GM21515 (cell line): ENCODE data around the gene PIGX.
"Not testable (repeated sequence)": the region's sequence is repeated elsewhere in the genome, so short reads cannot be mapped to it uniquely, and the experiment has no call there.

ENCODE experiments used
- ATAC-seq: cut with Tn5 transposase; IDR thresholded peaks from one replicate; pipeline ENCODE4 v1.9.1; 2021; ENCODE audit not compliant: unreplicated experiment

The PIGX gene

DNA sequence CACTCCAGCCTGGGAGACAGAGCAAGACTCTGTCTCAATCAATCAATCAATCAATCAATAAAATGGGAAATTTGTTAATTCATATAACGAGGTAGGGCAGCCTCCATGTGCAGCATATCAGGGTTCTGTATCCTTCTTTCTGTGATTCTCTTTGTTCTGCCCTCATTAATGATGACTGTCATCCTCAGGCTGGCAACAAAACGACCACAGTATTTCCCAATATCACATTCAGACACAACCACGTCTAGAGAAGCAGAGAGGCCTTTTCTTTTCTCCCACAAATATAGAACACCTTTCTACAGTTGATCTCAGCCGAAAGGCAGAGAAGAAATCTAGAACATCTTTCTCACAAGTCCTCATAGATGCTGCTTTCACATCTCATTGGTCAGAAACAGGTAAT lies 11.4 kb upstream of the PIGX start:
- no peak for ATAC-seq

DNA sequence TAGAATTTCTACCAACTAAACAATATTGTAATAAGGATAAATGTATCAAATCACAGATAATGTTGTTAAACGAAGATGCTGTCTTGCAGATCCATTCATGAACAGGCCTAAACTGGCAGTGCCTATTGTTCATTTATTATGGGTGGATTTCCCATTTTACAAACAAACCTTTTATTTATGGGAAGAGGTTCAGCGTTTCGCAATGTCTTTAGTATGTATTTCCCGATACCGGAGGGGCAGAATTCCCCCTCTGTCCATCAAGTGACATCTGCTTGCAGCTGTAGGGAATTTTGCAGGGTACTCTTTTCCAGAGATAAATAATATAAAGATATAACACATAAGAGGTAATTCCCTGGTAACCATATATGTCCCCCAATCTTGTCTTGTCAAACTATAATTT lies 5.8 kb upstream of the PIGX start:
- no peak for ATAC-seq

DNA sequence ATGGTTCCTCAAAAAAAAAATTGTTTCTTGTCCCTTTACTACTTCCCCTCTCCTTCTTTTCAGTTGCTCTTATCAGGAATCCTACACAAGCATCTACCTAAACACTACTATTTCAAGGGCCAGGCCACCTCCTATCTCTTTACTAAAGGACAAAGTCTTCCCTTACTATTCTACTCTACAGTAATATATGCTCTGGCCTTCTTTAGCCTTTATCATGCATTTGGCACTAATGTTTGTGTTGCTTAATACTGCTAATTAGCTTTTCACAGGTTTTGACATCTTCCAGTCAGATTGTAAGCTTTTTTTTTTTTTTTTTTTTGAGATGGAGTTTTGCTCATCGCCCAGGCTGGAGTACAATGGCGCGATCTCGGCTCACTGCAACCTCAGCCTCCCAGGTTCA lies 5.4 kb upstream of the PIGX start:
- no peak for ATAC-seq

GRCh38 chr3:196707566-196707965 lies 4.6 kb upstream of the PIGX start:
- ATAC-seq: no peak

DNA sequence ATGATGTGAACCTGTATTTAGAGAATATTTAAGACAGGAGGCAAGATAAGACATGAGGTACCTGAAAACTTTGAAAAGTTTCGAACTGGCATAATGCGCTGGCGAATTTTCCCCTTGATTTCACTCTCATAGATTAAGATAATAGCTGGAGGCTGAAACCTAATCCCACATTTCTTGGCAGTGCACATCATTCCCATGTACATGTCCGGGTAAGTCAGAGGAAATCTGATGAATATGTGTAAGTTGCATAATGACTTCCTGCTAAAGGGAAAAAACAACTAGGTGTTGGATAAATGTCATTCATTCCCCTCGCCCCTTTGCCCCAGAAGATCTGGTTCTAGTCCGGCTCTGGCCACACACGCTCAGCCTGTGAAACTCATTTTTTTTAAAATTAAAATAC lies 3.7 kb upstream of the PIGX start:
- no peak for ATAC-seq

- ATAC-seq: peak; percentile 50
Measured at GRCh38 chr3:196712514-196713413, 587 bp downstream of the PIGX start.

GRCh38 chr3:196717162-196717561 lies 5.0 kb downstream of the PIGX start:
- ATAC-seq: not testable (repeated sequence)

- no peak for ATAC-seq
Measured at GRCh38 chr3:196721097-196721496, 8.9 kb downstream of the PIGX start.

- no peak for ATAC-seq
Measured at GRCh38 chr3:196726788-196727675, 14.9 kb downstream of the PIGX start.

DNA sequence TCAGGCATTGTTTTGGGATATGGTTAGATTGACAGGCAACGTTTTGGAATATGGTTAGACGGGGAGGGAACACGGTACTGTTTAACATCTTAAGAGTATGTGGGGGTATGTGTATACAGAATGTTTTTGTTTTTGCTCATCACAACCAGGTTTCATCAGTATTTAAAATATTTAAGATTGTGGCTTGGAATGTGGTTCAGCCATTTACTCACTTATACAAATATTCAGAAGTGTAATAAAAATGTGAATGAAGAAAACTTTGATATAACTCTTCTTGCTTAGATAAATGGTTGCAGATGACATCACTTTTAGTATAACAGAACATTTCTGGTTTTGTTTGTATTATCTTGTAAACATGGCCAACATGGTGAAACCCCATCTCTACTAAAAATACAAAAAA lies 23.6 kb downstream of the PIGX start:
- ATAC-seq: no peak

DNA sequence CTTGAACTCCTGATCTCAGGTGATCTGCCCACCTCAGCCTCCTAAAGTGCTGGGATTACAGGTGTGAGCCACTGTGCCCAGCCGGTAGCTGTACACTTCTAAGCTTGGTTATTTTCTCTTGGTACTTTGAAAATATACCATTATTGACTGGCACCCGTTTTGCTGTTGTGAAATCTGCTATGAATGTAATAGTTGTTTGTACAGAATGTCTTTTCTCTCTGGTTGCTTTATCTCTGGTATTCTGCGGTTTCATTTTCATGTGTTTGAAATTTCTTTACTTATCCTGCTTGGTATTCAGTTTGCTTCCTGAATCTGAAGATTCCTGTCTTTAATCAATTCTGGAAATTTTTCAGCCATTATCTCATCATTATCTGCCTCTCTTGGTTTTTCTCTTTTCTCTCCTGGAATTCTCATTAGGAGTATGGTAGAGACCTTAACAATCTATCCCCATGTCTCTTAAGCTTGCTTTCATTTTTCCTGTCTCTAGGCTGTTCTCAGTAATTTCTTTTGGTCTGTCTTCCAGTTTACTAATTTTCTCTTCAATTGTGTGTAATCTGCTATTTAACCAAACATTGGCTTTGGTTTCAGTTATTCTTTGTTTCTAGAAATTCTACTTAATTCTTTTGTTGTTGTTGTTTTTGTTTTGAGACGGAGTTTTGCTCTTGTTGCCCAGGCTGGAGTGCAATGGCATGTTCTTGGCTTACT lies 24.6 kb downstream of the PIGX start:
- no peak for ATAC-seq

DNA sequence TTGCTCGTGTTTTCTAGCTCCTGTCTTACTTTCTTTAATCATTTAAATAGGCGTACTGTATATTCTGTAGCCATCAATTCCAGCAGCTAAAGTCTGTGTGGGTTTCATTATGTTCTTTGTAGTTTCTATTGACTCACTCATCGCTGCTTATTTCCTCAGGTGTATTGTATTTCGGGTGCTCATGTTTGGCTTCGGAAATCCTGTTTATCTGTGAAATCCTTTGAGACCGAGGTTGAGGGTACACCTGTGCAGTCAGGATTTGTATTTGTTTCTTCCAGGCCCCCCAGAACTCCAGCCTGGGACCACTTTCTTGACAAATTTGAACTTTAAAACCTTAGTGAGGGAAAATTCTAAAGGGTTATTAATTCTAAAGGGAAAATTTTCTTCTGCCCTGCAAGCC lies 25.5 kb downstream of the PIGX start:
- no peak for ATAC-seq

DNA sequence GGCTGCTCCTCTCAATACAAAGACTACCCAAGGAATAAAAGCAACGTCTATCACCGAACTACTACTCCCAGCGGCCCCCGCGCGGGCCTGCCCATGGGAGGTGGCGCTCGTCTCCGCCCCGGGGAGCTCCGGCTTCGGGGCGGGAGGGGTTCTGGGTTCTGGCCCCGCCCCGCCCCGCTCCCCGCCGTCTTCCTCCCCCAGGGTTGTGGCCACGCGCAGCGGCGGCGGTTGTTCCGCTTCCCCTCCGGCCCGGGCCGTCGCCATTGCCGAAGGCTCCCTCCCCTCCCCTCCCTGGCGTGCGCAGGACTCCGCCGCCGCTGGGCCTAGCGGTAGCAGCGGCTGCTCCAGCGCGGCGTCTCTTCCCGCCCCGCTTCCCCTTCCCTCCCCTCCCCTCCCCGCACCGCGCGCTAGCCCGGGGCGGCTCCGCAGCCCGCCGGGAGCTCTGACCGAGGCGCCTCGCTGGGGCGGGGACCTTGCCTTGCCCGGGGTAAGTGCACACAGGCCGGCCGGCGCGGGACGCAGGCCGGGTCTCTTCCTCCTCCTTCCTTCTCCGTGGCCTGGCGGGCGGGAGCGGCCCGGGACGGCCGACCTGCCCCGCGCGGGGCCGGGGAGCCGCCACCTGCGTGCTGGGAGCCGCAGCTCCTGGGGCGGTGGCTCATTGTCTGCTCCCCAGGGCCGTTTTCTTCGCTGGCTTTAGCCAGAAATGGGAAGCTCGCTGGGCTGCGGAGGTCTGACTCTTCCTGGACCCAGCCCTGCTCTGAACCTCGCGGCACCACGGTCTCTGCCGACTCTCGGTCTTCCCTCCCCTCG lies 27.7 kb downstream of the PIGX start, which contains the start of gene PAK2:
Gene PAK2 (plus strand): TSS at position 187 of the 810 bp plus-strand sequence. CDS start 42,790 bp downstream, outside the sequence.
- peak; percentile 88 for ATAC-seq

GRCh38 chr3:196740481-196741248 lies 28.5 kb downstream of the PIGX start:
- ATAC-seq: peak; percentile 2

DNA sequence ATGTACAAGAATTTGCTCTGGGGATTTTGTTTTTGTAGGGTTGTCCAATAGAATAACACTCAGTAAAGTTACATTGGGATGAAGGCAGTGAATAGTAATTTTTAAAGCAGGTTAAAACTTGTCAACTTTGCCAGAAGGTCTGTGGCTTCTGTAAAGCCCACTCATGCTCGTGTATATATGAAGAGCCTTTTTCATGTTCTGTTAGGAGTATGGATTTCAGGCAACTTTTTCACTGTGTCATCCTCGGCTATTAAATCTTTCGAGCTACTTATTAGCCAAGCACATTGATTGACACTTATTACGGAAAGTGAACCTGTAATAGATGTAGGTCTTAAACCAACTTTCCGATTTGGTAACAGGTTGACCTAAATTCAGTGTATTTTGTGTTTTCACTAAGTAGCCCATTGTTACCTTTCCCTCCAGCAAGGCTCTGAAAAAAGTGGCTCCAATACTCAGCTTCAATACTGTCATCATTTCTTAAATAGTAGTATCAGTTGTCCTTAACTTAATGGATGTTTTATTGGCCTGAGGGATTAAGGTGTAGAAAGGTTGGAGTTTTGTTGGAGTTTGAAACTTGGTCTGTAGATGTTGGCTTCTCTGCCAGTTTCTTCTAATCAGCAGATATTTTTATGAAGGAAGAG lies 29.2 kb downstream of the PIGX start:
- no peak for ATAC-seq

- not testable (repeated sequence) for ATAC-seq
Measured at GRCh38 chr3:196743569-196743968, 31.4 kb downstream of the PIGX start.

- no peak for ATAC-seq
Measured at GRCh38 chr3:196749125-196749524, 36.9 kb downstream of the PIGX start.

DNA sequence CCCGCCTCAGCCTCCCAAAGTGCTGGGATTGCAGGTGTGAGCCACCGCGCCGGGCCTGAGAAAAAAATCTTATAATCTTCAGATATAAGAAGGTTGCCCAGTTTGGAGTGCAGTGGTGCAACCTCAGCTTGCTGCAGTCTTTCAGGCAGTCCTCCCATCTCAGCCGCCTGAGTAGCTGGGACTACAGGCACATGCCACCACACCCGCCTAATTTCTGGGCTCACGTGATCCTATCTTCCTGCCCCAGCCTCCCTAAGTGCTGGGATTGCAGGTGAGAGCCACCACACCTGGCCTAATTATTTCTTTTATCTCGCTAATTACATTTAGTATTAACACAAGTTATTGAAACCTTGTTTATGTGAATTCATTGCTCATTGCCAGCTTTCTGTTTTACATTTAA lies 41.0 kb downstream of the PIGX start:
- no peak for ATAC-seq
